Measurements from ENCODE around the gene BRIX1. TPM values are rescaled to one million over a fixed set of nuclear protein-coding genes. Genes with fewer than 3 reads are reported as not detected.

Gene BRIX1
- total RNA-seq (2022; extraction: Qiagen RNA extraction): 47.8 to 54.9 TPM (median 53.9 TPM) in 5 replicates

GRCh38 chr5:34915139-34915855, at the start of gene BRIX1, which contains the start of gene RAD1:
TSS of gene BRIX1 (plus strand) at chr5:34915711. CDS start at chr5:34915739, 28 bp downstream.
TSS of gene RAD1 (minus strand) at chr5:34915504. CDS start at chr5:34914892, 612 bp downstream.

GRCh38 chr5:34929134-34929719, 13.7 kb downstream of the BRIX1 start, which contains the start of gene DNAJC21:
TSS of gene DNAJC21 (plus strand) at chr5:34929559. CDS start at chr5:34929820, 261 bp downstream.

Other genes with a start within 250 kb of the BRIX1 start
- 0.03 to 0.21 TPM (median 0.12 TPM) in 5 replicates for gene TTC23L, start 76.5 kb upstream of the BRIX1 start, total RNA-seq (2022; extraction: Qiagen RNA extraction)
- gene RAD1, start 207 bp upstream of the BRIX1 start, total RNA-seq (2022; extraction: Qiagen RNA extraction): 30.3 to 40.7 TPM (median 31.8 TPM) in 5 replicates
- gene DNAJC21, start 13.8 kb downstream of the BRIX1 start, total RNA-seq (2022; extraction: Qiagen RNA extraction): 21.5 to 31.8 TPM (median 24.2 TPM) in 5 replicates
- not detected in 5 replicates for gene AGXT2, start 132.2 kb downstream of the BRIX1 start, total RNA-seq (2022; extraction: Qiagen RNA extraction)